ENCODE results near the gene SULF2.
A peak's percentile ranks its signal among the peaks of the same experiment; 100 is the strongest.

Gene SULF2

DNA sequence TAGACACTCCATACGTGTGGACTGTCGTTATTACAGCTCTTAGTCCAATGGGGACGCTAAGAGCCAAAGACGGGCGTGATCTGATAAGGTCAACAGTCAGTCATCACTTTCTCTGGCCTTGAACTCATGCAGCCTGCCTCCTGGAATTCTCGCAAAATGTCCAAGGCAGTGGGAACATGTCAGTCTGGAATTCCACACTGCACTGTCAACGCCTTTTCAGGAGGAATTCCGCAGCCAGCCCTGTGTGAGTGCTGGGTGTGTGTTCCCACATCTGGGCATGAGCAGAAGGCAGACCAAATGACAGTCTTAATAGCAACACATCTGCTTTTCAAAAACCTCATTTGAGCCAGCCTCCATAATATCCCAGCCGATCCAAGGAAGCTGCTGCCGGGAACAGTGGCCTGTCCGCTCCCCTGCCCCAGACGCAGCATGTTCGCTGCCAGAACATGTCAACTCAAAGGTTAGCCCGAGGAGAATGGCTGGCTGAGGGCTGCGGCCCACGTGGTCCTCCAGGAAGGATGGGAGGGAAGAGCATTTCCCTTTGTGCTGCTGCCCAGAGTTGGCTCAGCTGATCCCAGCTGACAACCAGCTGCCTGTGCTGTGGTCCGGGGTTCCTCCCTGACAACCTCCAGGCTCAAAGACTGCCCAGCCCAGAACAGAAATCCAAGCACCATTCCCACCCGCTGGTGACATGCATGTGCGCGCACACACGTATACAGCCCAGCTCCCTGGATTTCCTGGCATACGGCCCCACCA lies 103.1 kb downstream of the SULF2 start:
- DNase-seq, result no peak

DNA sequence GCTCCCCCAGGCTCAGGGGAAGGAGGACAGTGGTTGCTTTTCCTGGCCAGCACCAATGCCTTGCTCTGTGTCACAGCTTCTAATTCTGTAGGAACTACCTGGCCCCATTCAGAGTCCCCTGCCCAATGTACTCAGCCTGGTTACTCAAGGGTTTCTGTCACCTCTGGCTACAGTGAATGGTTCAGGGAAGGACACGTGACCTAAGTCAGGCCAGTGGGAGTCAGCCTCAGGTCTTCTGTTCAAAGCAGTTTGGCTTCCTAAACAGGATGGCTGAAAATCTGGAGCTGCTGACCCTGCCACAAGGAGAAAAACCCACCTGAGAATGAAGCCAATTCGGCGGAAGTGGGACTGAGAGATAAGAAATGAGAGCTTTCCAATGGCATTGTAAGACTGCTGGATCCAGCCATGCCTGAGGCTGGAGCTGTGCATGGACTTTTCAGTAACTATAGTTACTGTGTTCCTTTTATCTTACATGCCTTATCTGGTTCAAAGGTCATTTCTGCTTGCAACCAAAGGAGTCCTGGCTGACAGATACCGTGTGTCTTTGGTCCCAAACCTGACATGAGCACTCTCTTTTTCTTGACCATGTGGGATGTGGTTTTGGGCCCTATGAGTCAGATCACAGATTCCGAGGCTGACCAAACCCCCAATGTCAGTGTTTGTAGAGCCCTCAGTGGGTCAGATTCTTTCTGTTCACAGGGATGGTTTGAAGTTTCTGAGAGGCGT lies 104.3 kb downstream of the SULF2 start:
- DNase-seq, result no peak

DNA sequence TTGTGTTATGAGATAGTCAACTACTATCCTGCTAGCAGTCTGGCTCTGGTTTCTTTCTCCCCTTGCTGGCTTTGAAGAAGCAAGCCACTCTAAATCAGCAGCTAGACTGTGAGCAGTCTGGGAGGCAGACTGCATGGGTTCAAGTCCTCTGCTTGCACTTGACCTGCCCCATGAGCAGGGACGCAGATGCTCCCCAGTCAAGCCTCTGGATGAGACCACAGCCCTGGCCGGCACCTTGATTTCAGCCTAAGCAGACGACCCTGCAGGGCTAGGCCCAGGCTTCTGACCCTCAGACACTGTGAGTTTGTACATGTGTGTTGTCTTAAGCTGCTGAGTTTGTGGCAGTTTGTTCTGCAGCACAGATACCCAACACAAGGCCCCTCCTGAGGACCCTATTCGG lies 105.8 kb downstream of the SULF2 start:
- DNase-seq, result no peak

DNA sequence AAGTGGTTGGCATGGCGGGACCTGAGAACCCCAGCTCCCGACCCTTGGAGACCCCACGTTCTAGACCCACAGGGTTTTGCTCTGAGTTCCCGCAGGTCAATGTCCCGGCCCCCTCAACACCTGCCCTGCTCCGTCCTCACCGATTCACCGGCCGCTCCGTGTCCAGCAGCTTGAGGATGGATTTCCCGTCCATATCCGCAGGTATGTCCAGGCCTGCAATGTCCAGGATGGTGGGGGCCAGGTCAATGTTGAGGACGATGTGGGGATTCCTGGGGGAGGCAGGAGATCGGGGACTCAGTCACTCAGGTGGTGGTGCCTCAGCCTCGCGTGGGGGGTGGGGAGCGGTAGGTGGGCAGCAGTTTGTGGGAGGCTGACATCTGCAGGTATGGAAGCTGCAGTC lies 106.7 kb downstream of the SULF2 start:
- DNase-seq, result no peak

DNA sequence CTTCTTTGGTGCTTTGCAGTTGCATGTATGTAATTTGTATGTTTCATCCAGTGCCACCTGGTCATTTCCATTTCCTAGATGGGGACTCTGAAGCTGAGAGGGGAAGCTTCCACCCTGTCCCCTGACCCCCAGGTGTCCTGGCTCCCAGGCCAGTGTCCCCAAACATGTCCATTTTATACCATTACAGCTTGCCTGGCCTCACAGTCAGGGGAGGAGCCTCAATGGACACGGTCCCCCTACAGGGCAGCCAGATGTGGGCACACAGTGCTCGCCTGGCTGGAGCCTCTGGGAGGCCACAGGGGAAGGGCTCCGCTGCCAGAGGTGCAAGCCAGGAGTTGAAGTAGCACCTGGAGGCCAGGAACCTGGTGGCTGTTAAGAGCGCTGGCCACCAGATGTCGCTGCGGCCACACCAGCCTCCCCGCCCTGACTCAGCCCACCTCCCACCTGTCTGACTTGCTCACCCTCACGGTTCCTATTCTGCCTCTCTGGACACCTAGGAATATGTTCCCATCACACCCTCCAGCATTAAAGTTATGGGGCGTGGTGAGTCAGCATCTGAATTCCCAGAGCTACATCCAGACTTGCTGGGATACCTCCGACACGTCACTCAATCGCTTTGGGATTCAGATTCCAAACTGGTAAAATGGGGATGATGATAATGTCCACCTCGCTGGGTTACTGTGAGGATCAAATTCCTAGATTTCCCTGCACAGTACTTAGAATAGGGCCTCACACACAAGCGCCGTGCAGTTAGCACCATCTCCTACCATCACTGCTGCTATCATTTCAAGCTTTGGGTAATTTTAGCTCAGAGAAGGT lies 107.4 kb downstream of the SULF2 start:
- DNase-seq, result peak; percentile 41 to 47

DNA sequence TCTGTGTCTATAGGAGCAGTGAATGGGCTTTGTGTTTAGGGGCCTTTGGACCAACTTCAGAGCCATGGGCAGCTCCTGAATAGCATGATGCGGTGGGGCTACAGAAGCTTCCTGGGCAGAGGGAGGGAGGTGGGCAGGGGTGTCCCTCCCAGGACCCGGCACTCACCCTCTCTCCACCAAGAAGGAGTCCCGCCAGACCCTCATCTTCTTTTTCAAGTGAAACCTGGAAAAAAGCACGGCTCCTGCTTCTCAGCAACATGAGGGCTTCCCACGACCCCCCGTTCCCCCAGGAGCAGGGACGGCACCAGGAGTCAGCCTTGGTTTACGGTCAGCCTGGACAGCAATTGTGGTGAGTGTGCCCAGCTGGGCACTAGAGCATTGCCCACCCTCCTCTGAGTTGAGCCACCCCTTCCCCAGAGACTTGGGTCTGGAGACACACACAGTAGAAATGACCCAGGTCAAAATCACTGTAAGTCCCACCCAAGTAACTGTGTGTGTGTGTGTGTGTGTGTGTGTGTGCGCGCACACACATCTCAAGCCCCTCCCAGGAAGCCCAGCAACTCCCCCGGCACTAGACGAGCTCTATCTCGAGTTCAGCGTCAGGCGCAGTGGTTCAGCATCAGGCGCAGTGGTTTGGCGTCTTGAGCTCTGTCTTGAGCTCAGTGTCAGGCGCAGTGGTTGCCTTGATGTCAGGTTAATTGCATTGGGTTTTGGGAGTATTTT lies 108.2 kb downstream of the SULF2 start:
- DNase-seq, result no peak

DNA sequence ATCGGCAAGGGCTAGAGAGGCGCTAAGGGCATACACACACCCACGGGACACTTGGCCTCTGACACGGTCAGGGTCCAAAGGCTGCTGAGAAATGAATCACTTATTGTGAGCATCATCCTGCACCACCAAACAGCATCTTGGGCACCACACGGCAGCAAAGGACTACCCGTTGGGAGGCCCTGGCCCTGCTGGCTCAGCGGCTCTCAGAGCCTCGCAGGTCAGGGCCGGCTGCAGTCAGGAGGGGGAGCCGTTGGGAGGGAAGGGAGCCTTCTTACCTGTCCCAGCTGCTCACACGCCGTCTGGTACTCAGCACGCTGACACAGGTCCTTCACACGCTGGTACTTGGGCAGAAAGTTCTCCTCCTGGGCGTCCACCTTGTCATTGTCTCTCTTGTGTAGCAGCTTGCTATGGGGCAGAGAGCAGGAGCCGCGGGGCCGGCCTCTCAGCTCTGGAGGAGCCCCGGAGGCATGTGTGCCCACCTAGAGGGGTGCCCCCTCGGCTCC lies 109.0 kb downstream of the SULF2 start:
- DNase-seq, result no peak

DNA sequence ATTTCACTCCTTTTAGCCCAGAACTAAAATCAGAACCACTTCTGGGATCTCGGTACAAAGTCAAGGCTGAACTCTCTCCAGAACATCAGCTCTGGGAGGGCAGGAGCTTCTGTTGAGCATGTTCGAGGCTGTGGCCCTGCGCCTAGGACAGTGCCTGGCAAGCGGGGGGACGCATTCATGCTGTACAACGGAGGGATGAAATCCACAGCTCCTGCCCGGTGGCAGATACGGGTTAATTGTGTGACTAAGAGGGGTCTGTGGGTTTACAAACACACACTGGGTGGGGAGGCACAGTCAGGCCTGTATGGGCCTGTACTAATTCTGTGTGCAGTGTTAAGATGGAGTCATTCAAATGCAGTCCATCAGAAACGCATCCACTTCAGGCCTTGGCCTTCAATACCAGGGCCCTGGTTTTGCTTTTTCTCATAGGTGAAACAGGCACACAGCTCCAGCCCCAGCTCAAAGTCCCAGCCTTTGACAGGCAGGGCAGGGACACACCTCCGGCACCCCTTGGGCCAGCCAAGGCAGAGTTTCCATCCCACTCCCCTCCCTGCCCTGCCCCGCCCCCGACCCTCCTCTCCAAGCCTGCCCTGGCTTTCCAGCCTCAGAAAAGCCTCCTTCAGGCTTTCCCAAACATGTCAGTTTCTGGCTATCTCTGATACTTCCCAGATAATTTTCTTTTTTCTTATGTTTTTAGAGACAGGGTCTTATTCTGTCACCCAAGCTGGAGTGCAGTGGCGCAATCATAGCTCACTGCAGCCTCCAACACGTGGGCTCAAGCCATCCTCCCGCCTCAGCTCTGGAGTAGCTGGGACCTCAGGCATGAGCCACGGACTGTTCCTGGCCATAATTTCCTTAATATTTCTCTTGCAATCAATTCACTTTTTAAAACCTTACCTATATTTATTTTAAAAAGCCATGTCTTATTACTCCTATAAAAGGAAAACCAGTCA lies 109.8 kb downstream of the SULF2 start:
- no peak for DNase-seq

DNA sequence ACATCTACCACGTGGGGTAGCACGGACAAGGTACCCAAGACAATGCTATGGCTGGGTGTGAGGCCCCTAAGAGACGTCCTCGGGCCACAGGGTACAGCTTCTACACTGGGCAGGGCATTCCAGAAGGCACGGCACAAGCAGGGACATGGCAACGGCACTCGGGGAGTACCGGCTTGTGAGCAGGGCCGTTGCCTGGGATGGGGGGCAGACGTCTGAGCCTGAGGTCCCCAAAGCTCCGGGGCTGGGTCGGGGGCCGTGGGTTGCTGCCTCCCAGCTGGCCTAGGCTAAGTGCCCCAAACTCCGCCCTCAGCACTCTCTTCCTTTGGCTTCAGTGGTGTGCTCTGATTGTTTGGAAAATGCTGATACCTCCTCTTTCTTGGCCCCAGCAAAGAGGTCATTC lies 110.6 kb downstream of the SULF2 start:
- no peak for DNase-seq

DNA sequence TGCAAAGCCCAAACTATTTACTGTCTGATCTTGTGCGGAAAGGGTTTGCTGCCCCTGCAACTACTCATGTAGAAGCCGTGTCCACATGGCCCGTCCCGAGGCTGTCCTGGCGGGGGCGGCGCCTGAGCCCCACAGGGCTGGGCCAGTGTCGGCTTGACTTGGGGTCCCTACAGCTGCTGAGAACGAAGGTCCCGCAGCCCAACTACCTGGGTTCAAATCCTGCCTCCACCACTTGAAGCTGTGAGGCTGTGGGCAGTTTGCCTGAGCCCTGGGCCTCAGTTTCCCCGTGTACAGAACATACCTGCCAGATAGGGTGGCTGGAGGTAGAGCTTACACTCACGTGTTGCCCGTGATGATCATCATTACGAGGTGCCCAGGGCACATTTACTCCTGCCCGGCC lies 111.1 kb downstream of the SULF2 start:
- no peak for DNase-seq

DNA sequence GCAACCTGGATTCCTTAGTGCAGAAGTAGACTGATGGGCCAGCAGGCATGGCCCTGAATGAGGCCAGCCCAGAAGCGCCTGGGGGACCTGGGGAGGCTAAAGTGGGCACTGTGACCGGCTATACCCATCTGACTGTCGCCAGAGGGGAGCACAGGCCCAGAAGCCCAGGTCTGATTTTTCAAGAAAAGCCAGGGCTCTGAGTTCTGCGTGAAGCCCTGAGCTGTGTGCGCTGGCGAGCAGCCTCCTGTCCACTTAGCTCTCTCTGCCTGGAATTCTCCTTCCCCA lies 111.7 kb downstream of the SULF2 start:
- DNase-seq, result no peak

DNA sequence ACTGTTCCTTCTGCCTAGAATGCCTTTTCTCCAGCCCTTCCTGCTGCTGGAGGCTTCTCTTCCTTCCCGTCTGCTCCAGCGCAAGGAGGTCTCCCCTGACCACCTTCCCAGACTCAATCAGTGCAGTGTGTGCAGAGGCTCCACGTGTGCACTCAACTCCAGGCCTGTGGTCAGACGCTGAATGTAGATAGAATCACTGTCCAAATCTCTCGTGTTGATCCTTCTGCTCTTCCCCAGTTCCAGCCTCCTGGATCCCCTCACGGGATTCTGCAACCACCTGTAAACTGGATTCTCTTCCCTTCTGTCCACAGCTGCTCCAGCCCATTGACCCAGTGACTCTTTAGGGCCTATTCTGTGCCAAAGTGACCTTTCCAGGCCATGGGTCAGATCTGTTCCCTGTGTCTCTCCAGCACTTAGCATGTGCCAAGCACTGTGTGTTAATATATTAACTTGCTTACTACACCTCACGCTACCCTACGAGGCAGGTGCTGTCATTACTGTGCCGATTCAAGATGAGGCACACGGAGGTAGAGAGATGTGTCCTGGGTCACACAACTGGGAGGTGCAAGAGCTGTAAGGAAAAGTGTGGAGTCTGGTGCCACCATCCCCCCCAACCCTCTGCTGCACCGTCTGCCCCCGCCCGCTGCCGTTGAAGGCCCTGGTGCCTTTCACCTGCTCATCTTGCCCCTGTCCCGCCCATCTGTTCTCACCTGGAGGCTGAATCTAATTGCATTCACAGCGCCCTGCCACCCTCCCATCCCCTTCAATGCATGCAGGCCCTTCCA lies 112.2 kb downstream of the SULF2 start:
- no peak for DNase-seq

DNA sequence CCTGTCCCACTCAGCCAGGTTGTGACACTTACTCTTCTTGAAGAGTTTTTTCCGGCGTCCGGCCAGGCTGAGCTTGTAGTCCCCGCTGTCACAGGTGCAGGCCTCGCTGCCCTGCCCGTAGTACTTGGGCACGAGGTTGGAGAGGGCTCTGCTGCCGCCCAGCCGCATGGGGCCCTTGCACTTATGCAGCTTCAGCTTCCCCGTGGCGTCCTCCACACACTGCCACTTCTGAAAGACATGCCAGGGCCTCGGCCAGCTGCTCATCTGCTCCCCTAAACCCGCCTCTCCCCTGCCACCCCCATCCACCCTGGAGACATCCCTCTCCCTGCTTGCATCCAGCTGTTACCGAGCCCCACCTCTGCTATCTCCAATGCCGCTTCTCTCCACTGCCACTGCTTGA lies 113.1 kb downstream of the SULF2 start:
- DNase-seq, result no peak

DNA sequence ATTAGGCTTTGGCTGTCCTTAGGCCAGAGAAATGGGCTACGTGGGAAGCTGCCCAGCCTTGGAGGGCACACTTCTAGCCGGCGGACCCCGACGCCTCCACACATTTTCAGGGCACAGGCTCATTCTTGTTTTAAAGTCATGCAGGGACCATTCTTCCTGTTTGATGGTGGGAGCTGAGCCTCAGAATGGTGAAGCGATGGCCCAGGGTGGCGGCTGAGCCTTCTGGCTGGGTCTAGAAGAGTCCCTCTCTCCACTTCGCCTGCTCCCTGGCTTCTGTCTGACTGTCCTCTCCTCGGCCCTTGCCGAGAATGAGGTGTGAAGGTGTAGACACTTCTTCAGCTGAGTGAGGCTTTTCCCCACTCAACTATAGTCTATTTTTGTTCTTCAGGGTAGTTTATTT lies 114.4 kb downstream of the SULF2 start:
- no peak for DNase-seq

DNA sequence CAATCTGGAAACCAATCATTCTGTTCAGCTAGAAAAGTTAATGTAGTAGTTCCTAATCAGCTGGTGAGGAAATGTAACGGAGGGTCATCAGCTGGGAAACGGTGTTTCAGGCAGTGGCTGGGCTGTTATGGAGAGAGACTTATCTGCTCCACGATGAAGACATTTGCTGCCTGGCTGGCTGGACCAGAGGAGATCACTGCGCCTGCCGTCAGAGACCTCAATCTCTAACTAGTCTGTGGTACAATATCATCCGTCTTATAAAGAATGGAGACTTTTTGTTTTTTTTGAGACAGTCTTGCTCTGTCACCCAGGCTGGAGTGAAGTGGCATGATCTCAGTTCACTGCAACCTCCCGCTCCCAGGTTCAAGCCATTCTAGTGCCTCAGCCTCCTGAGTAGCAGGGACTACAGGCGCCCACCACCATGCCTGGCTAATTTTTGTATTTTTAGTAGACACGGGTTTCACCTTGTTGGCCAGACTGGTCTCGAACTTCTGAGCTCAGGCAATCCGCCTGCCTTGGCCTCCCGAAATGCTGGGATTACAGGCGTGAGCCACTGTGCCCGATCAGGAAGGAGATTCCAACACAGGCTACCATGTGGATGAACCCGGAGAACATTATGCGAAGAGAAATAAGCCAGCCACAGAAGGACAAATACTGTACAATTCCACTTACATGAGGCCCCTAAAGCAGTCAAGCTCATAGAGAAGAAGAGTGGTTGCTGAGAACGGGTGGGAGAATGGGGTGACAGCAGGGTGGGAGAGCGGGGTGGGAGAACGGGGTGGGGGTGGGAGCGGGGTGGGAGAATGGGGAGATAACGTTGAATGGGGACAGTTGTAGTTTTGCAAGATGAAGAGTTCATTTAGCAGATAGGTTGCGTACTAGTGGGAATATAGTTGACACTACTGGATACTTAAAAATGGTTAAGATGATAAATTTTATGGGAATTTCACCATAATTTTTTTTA lies 115.1 kb downstream of the SULF2 start:
- no peak for DNase-seq

DNA sequence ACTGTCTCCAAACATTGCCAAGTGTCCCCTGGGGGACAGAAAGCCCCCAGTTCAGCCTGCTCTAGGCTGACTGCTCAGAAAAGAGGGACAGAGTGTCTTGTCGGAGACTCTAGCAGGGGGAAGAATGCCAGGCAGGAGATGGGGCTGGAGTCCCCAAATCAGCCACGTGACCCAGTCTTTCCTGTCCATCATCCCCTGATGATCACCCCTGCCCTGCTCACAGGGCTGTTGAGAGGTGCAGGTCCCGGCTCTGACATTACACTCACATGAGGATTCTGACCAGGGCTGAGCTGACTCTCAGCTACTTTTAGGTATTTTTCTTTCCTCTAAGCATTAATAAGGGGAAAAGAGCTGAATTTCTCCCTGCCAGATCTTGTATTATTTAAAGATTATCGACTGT lies 115.8 kb downstream of the SULF2 start:
- DNase-seq, result no peak

DNA sequence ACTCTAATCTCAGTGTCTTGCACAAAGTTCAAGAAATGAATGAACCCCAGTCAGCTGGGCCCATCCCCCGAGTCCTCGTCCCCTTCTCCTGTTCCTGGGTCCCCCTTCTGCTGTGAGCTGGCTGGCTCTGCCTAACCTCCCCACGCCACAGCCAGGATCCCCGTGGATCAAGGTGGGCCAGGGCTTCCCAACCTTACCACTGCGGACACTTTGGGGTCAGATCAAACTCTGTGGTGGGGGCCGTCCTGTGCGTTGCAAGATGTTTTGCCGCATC lies 116.2 kb downstream of the SULF2 start:
- DNase-seq, result no peak

DNA sequence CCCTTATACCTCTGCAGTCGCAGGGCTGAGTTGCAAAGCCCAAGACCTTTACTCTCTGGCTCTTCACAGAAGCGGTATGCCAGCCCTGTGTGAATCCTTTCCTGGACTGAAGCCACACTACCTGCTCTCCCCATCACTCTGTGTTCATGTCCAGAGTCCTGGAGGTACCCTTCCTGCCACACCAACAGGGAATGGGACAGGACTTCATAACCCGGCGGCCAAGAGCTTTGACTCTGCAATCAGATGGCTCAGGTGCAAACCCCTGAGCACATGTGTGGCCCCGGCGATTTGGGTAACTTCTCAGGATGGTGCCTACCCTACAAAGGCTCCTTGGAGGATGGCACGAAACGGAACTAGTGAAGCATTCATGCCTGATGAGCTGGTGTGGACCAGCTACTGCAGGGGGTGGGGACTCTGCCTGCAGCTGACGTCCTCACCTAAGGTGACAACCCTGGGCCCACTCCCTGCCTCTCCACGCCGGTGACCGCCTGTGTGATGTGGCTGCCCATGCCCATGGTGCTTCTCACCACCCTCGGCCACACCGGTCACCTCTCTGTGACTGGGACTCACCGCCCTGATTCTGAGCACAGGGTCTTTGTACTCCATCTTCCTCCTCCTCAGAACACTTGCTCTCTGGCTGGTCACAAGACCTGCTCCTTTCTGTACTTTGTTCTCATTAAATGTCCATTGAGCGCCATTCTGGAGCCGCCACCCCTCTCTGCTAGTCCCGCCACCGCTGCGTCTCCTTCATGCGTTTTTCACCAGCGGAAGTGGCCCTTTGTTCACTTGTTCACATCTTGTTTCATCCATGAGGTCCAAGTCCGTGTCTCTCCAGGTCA lies 116.7 kb downstream of the SULF2 start:
- DNase-seq, result no peak

Data from CD4-positive, alpha-beta T cell treated with Interleukin-1 beta for 1 hour (primary cell).